ENCODE measurements around the gene ZNF491. TPM values are rescaled to one million over a fixed set of nuclear protein-coding genes. Genes with fewer than 3 reads are reported as not detected.

Gene ZNF491
- total and polyA plus RNA-seq, 9 of the 15 experiments (the other 6 are each of a cell fraction or from before 2014, with no cell fraction given): 0.19 to 0.95 (median 0.39) TPM; not detected in 1

- WGBS (ENCODE audit: insufficient coverage, low coverage, missing lambda C conversion rate): 0% methylated on average over 2 of the region's 2 CpGs
- H2AFZ ChIP-seq (ENCODE audit: low read depth, low read length): peak overlapping the region; percentile 38; the same call in 1 of the 2 replicates
- H3K79me2 ChIP-seq (ENCODE audit: control insufficient read depth, insufficient read depth, low read length): no peaks in the 10 kb centered on the region
- ChIA-PET POLR2A (interaction anchor here (0.7 to 1.3 kb wide), 3 partner anchors 15 to 77 kb away, joined by 3 to 4 read pairs (median 3); partner anchors contain the start of gene ZNF441), CTCF (ENCODE audit: low intra/inter-chr PET ratio) (no interaction called here)
- no peak overlapping the region for H3K27ac ChIP-seq (ENCODE audit: extremely low read depth, low read depth, low read length)
- H4K20me1 ChIP-seq (replicated peaks; ENCODE audit: control insufficient read depth, insufficient read depth, low read length): no peaks in the 10 kb centered on the region
- no TSS peak for BruUV-seq (replicated peaks)
- peaks cover 4 to 7% of the 10 kb centered on the region in 2 experiments; a peak in 4 of 5 replicates for H3K4me1 ChIP-seq (replicated peaks in 1 of 2; ENCODE audit: control insufficient read depth in 2 of 2, insufficient read depth in 2 of 2, low read length in 2 of 2)
- FAIRE-seq (no peak), DNase-seq (ENCODE audit: extremely low read depth in 1 of 4, low spot score in 3 of 4) (peak in 1 of 4 experiments; percentile 27), ATAC-seq (no peak)
- no peaks in the 10 kb centered on the region for H3K27me3 ChIP-seq (ENCODE audit: control insufficient read depth in 2 of 2, insufficient read depth in 2 of 2, low read length in 2 of 2)
- H3K4me2 ChIP-seq (ENCODE audit: insufficient read depth, low read length): peak overlapping the region; percentile 19; the same call in 1 of the 2 replicates
- no peak overlapping the region for H3K4me3 ChIP-seq
- no peaks in the 10 kb centered on the region for H3K9me1 ChIP-seq (ENCODE audit: control insufficient read depth, insufficient read depth, low read length)
- in situ Hi-C loops (cut with MboI): no loop called here
- H3K9me3 ChIP-seq (replicated peaks; ENCODE audit: control insufficient read depth, insufficient read depth, low read depth, low read length): no peaks in the 10 kb centered on the region
- H3K9ac ChIP-seq (ENCODE audit: insufficient read depth in 1 of 2, low read depth in 2 of 2, low read length in 2 of 2): no peak overlapping the region
- H3K36me3 ChIP-seq (ENCODE audit: control insufficient read depth, insufficient read depth, low read length): no peaks in the 10 kb centered on the region
- intact Hi-C loops (cut with micrococcal nuclease): no loop called here
- TF ChIP-seq GATA2 (CRISPR knock-in tag; IDR thresholded peaks at IDR 0.05): no peak
- no peak for TF ChIP-seq ZFP36 (IDR thresholded peaks at IDR 0.05; ENCODE audit: low read depth, low read length, partially characterized antibody)
- TF ChIP-seq ZNF134 (CRISPR knock-in tag; conservative IDR thresholded peaks at IDR 0.05): no peak
- TF ChIP-seq ARID1B (IDR thresholded peaks at IDR 0.05): 0 out of 2 replicates have a peak, but pooled peaks have one; percentile 15
- TF ChIP-seq CBX2 (IDR thresholded peaks at IDR 0.05; ENCODE audit: insufficient read depth, low read length, poor library complexity, severe bottlenecking): no peak
- no peak for TF ChIP-seq ZNF3 (CRISPR knock-in tag; IDR thresholded peaks at IDR 0.05)
- TF ChIP-seq ZNF316 (IDR thresholded peaks at IDR 0.05): no peak
- TF ChIP-seq ATF7 (IDR thresholded peaks at IDR 0.05): no peak
- TF ChIP-seq HBP1 (CRISPR knock-in tag; IDR thresholded peaks at IDR 0.05): no peak
- TF ChIP-seq ZNF347 (CRISPR knock-in tag; IDR thresholded peaks at IDR 0.05; ENCODE audit: low read depth): no peak
- TF ChIP-seq CBFA2T3 (IDR thresholded peaks at IDR 0.05): peak; percentile 42; the same call in 1 of the 2 replicates
- TF ChIP-seq PKNOX1 (IDR thresholded peaks at IDR 0.05): peak; percentile 58; the same call in 1 of the 2 replicates
- no peak for TF ChIP-seq CREB1 (IDR thresholded peaks at IDR 0.05)
- TF ChIP-seq CREB1 (CRISPR knock-in tag; IDR thresholded peaks at IDR 0.05): no peak
- no peak for TF ChIP-seq MXI1 (IDR thresholded peaks at IDR 0.05; ENCODE audit: low read depth, low read length)
- peak; percentile 32; the same call in 1 of the 2 replicates for TF ChIP-seq SOX6 (IDR thresholded peaks at IDR 0.05)
- TF ChIP-seq ZNF354B (CRISPR knock-in tag; IDR thresholded peaks at IDR 0.05): no peak
- TF ChIP-seq TEAD4 (IDR thresholded peaks at IDR 0.05; ENCODE audit: low read length): no peak
- TF ChIP-seq TEAD4 (CRISPR knock-in tag; IDR thresholded peaks at IDR 0.05; ENCODE audit: borderline replicate concordance): no peak
- no peak for TF ChIP-seq ILF3 (IDR thresholded peaks at IDR 0.05; ENCODE audit: borderline replicate concordance)
- no peak for TF ChIP-seq NRF1 (conservative IDR thresholded peaks at IDR 0.05 in 1 of 2, IDR thresholded peaks at IDR 0.05 in 1 of 2)
- TF ChIP-seq ZFP1 (CRISPR knock-in tag; IDR thresholded peaks at IDR 0.05): no peak
- peak; percentile 76 for TF ChIP-seq MEIS2 (IDR thresholded peaks at IDR 0.05; ENCODE audit: partially characterized antibody)
- TF ChIP-seq HMG20A (CRISPR knock-in tag; conservative IDR thresholded peaks at IDR 0.05): no peak
- TF ChIP-seq RFX7 (CRISPR knock-in tag; IDR thresholded peaks at IDR 0.05): no peak
- no peak for TF ChIP-seq MAX (CRISPR knock-in tag; IDR thresholded peaks at IDR 0.05)
Measured at GRCh38 chr19:11843722-11844121, 45.4 kb downstream of the ZNF491 start.

Measured in K562 (cell line).